ENCODE measurements around the gene TRIM44. TPM values are rescaled to one million over a fixed set of nuclear protein-coding genes. Genes with fewer than 3 reads are reported as not detected.

Gene TRIM44
- total and polyA plus RNA-seq, 8 donors = 57.6 to 72.1 (median 65.2) TPM

DNA sequence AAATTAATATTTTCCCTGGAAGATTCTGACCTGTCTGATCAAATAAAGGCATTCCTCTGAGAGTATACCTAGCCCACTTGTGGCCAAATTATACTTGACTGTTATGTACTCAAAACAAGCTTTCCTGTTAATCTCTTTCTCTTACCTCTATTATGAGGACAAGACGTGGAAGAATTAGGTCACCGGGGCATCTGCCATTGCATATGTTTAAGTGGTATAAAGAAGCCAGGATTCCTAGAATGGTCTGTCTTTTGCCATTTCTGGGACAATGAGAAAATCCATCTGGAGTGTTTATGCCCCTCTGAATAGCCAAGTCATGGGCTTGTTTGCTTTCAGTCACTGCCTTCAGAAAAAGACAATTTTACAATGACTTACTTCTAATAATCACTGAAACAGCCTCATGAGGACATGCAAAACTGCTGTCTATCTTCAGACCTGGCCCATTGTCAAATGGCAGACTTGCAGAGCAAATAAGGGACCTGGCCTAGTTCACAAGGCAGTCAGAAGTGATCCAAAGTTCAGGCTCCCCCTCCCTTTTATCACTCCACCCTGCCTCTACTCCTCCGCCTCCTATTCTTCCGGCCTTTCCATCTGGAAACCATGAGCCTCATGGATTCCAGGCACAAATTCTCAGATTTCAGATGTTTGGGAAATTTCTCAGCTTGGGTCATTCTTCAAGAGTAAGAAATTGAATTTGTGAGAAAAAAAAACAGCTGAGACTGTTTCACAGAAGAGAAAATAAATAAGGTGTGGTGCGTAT, 153.2 kb downstream of the TRIM44 start:
- intact Hi-C loops (cut with DNase I) = loop anchor here in 1 of 2 donors (10.0 kb wide), 1 partner anchor 449 kb away; no protein-coding TSS in a partner anchor
- Histone ChIP-seq H3K27ac (no peak overlapping the region), H3K27me3 (no peaks in the 10 kb centered on the region), H3K4me1 (no peaks in the 10 kb centered on the region), H3K9me3 (no peaks in the 10 kb centered on the region), H3K36me3 (no peaks in the 10 kb centered on the region), H3K4me3 (no peak overlapping the region)
- TF ChIP-seq CTCF (IDR thresholded peaks at IDR 0.05) = no peak
- DNase-seq = peak in 1 of 4 donors; percentile 55
- peak; percentile 54 for ATAC-seq

- H3K27ac ChIP-seq = no peak overlapping the region
- ATAC-seq (no peak), DNase-seq (no peak)
- H3K9me3 ChIP-seq = no peaks in the 10 kb centered on the region
- H3K4me1 ChIP-seq = peaks cover 0 to 13% of the 10 kb centered on the region in 2 donors
- H3K36me3 ChIP-seq = no peaks in the 10 kb centered on the region
- H3K4me3 ChIP-seq = no peak overlapping the region
- TF ChIP-seq CTCF (IDR thresholded peaks at IDR 0.05) = no peak
- intact Hi-C loops (cut with DNase I) = loop anchor here in 1 of 2 donors (10.0 kb wide), 1 partner anchor 216 kb away; no protein-coding TSS in a partner anchor
- H3K27me3 ChIP-seq = no peaks in the 10 kb centered on the region
Measured at GRCh38 chr11:35820614-35821013, 158.0 kb downstream of the TRIM44 start.

- Histone ChIP-seq H3K27me3 (no peaks in the 10 kb centered on the region), H3K9me3 (no peaks in the 10 kb centered on the region), H3K4me1 (peaks cover 0 to 13% of the 10 kb centered on the region in 2 donors), H3K4me3 (no peak overlapping the region), H3K27ac (no peak overlapping the region), H3K36me3 (no peaks in the 10 kb centered on the region)
- DNase-seq = no peak
- no peak for TF ChIP-seq CTCF (IDR thresholded peaks at IDR 0.05)
- intact Hi-C loops (cut with DNase I) = loop anchor here in 1 of 2 donors (10.0 kb wide), 1 partner anchor 218 kb away; no protein-coding TSS in a partner anchor
- ATAC-seq = peak; percentile 5
Measured at GRCh38 chr11:35822815-35823495, 160.4 kb downstream of the TRIM44 start.

- intact Hi-C loops (cut with DNase I) = loop anchor here in 1 of 2 donors (10.0 kb wide), 1 partner anchor 219 kb away; no protein-coding TSS in a partner anchor
Measured at GRCh38 chr11:35823742-35824298, 161.2 kb downstream of the TRIM44 start.

More at GRCh38 chr11:35823742-35824298, 161.2 kb downstream of the TRIM44 start:
- Histone ChIP-seq H3K27me3 (no peaks in the 10 kb centered on the region), H3K4me1 (peaks cover 0 to 13% of the 10 kb centered on the region in 2 donors), H3K9me3 (no peaks in the 10 kb centered on the region), H3K36me3 (no peaks in the 10 kb centered on the region), H3K4me3 (no peak overlapping the region), H3K27ac (no peak overlapping the region)
- ATAC-seq (no peak), DNase-seq (no peak)
- no peak for TF ChIP-seq CTCF (IDR thresholded peaks at IDR 0.05)
